ENCODE data around the gene CASP7.

Gene CASP7

GRCh38 chr10:113712755-113713639 lies 33.3 kb downstream of the CASP7 start:
- DNase-seq (ENCODE audit: low spot score), result no peak

GRCh38 chr10:113713640-113713982 lies 33.9 kb downstream of the CASP7 start:
- no peak for DNase-seq (ENCODE audit: low spot score)

- no peak for DNase-seq (ENCODE audit: low spot score)
Measured at GRCh38 chr10:113716109-113716910, 36.6 kb downstream of the CASP7 start.

- DNase-seq (ENCODE audit: low spot score), result no peak
Measured at GRCh38 chr10:113718969-113719822, 39.5 kb downstream of the CASP7 start.

GRCh38 chr10:113720386-113720785 lies 40.7 kb downstream of the CASP7 start:
- no peak for DNase-seq (ENCODE audit: low spot score)

- DNase-seq (ENCODE audit: low spot score), result no peak
Measured at GRCh38 chr10:113732160-113732881, 52.6 kb downstream of the CASP7 start.

GRCh38 chr10:113732966-113733365 lies 53.3 kb downstream of the CASP7 start:
- DNase-seq (ENCODE audit: low spot score), result no peak

- DNase-seq (ENCODE audit: low spot score), result no peak
Measured at GRCh38 chr10:113733635-113734034, 53.9 kb downstream of the CASP7 start.

GRCh38 chr10:113735913-113736312 lies 56.2 kb downstream of the CASP7 start:
- DNase-seq (ENCODE audit: low spot score), result no peak

- no peak for DNase-seq (ENCODE audit: low spot score)
Measured at GRCh38 chr10:113736576-113736975, 56.9 kb downstream of the CASP7 start.

GRCh38 chr10:113739031-113739430 lies 59.3 kb downstream of the CASP7 start:
- DNase-seq (ENCODE audit: low spot score), result no peak

- DNase-seq (ENCODE audit: low spot score), result no peak
Measured at GRCh38 chr10:113739577-113739976, 59.9 kb downstream of the CASP7 start.

GRCh38 chr10:113740850-113741249 lies 61.1 kb downstream of the CASP7 start:
- no peak for DNase-seq (ENCODE audit: low spot score)

GRCh38 chr10:113742466-113742865 lies 62.8 kb downstream of the CASP7 start:
- DNase-seq (ENCODE audit: low spot score), result no peak

- DNase-seq (ENCODE audit: low spot score), result no peak
Measured at GRCh38 chr10:113743594-113743993, 63.9 kb downstream of the CASP7 start.

GRCh38 chr10:113745374-113745773 lies 65.7 kb downstream of the CASP7 start:
- DNase-seq (ENCODE audit: low spot score), result no peak

- DNase-seq (ENCODE audit: low spot score), result no peak
Measured at GRCh38 chr10:113746217-113746957, 66.7 kb downstream of the CASP7 start.

GRCh38 chr10:113751181-113751732 lies 71.5 kb downstream of the CASP7 start, which contains the start of gene PLEKHS1:
Gene PLEKHS1, plus strand, starts transcription at chr10:113751682. Its CDS starts 3,596 bp downstream, at chr10:113755278.
- no peak for DNase-seq (ENCODE audit: low spot score)

- DNase-seq (ENCODE audit: low spot score), result no peak
Measured at GRCh38 chr10:113752553-113752952, 72.8 kb downstream of the CASP7 start.

GRCh38 chr10:113753020-113753692 lies 73.4 kb downstream of the CASP7 start:
- no peak for DNase-seq (ENCODE audit: low spot score)
